GM19193 (cell line): ENCODE measurements around the gene PTPRM.

Experiments used
- POLR2A ChIP-seq: IDR thresholded peaks from 4 replicates; pipeline ENCODE4 v1.6.1; 2011; ENCODE audit not compliant: insufficient read depth, insufficient read length; ENCODE audit errors: extremely low read depth

The PTPRM gene

GRCh38 chr18:7626175-7626921, 59.2 kb downstream of the PTPRM start:
- TF ChIP-seq POLR2A = no peak

- TF ChIP-seq POLR2A = no peak
Measured at GRCh38 chr18:7626922-7627440, 59.9 kb downstream of the PTPRM start.

- TF ChIP-seq POLR2A = no peak
Measured at GRCh38 chr18:7629416-7629815, 62.3 kb downstream of the PTPRM start.

GRCh38 chr18:7630731-7631442, 63.8 kb downstream of the PTPRM start:
- no peak for TF ChIP-seq POLR2A

- TF ChIP-seq POLR2A = no peak
Measured at GRCh38 chr18:7632152-7633098, 65.3 kb downstream of the PTPRM start.

- TF ChIP-seq POLR2A = no peak
Measured at GRCh38 chr18:7633171-7633570, 66.1 kb downstream of the PTPRM start.

GRCh38 chr18:7635948-7636347, 68.8 kb downstream of the PTPRM start:
- TF ChIP-seq POLR2A = no peak

- TF ChIP-seq POLR2A = no peak
Measured at GRCh38 chr18:7637269-7637668, 70.2 kb downstream of the PTPRM start.

GRCh38 chr18:7638321-7638720, 71.2 kb downstream of the PTPRM start:
- TF ChIP-seq POLR2A = no peak

GRCh38 chr18:7641813-7642212, 74.7 kb downstream of the PTPRM start:
- TF ChIP-seq POLR2A = no peak

GRCh38 chr18:7642331-7642890, 75.3 kb downstream of the PTPRM start:
- no peak for TF ChIP-seq POLR2A

GRCh38 chr18:7645756-7646155, 78.6 kb downstream of the PTPRM start:
- no peak for TF ChIP-seq POLR2A

- no peak for TF ChIP-seq POLR2A
Measured at GRCh38 chr18:7646174-7646886, 79.2 kb downstream of the PTPRM start.

- no peak for TF ChIP-seq POLR2A
Measured at GRCh38 chr18:7647500-7647899, 80.4 kb downstream of the PTPRM start.
